Measurements from ENCODE around the gene SH3TC1. TPM values are rescaled to one million over a fixed set of nuclear protein-coding genes. Genes with fewer than 3 reads are reported as not detected.

Gene SH3TC1
- total RNA-seq, 5 donors from 2014 or later (not counting 1 experiment from before 2014, with no cell fraction given), result 24.6 to 103 (median 40.3) TPM

GRCh38 chr4:8267077-8267476 lies 68.0 kb downstream of the SH3TC1 start:
- ATAC-seq (replicated peaks in 1 of 4) (peak in 1 of 4 experiments; percentile 35), DNase-seq (peak in 3 of 35 experiments; percentile 7 to 16 (median 12))
- no peaks in the 10 kb centered on the region for H3K9me3 Mint-ChIP-seq
- H3K27me3 ChIP-seq (replicated peaks in 1 of 2; ENCODE audit: control insufficient read depth in 2 of 2, extremely low read depth in 1 of 2, insufficient read depth in 2 of 2, low read length in 1 of 2), result peaks cover 0 to 50% of the 10 kb centered on the region in 2 experiments
- H3K4me3 Mint-ChIP-seq, result no peak overlapping the region
- peaks cover 34% of the 10 kb centered on the region in 2 donors for H3K27me3 Mint-ChIP-seq
- ChIA-PET CTCF (no interaction called here), POLR2A (no interaction called here)
- WGBS (ENCODE audit: insufficient coverage), result 85% methylated on average over 12 of the region's 13 CpGs
- no peak overlapping the region for H3K27ac ChIP-seq (ENCODE audit: low read length)
- H3K27ac Mint-ChIP-seq, result no peak overlapping the region
- H3K4me3 ChIP-seq (ENCODE audit: control insufficient read depth in 1 of 2, extremely low read depth in 1 of 2, low read length in 1 of 2), result no peak overlapping the region
- no peaks in the 10 kb centered on the region for H3K4me1 ChIP-seq (ENCODE audit: control insufficient read depth in 1 of 2, extremely low read depth in 1 of 2, insufficient read depth in 2 of 2, low read length in 2 of 2)
- no peaks in the 10 kb centered on the region for H3K36me3 ChIP-seq (ENCODE audit: control insufficient read depth in 2 of 2, extremely low read depth in 1 of 2, insufficient read depth in 1 of 2, low read length in 1 of 2)
- no peaks in the 10 kb centered on the region for H3K9me3 ChIP-seq
- H3K4me1 Mint-ChIP-seq, result peaks cover 2 to 4% (median 2%) of the 10 kb centered on the region in 3 donors
- H3K36me3 Mint-ChIP-seq, result no peaks in the 10 kb centered on the region

- CTCF ChIA-PET, result interaction anchor here in 1 of 2 donors (0.8 kb wide), 1 partner anchor 141 kb away, joined by 3 read pairs; no protein-coding TSS in a partner anchor
- Histone ChIP-seq H3K36me3 (ENCODE audit: control insufficient read depth in 2 of 2, extremely low read depth in 1 of 2, insufficient read depth in 1 of 2, low read length in 1 of 2) (no peaks in the 10 kb centered on the region), H3K27ac (ENCODE audit: low read length) (no peak overlapping the region), H3K9me3 (no peaks in the 10 kb centered on the region), H3K4me3 (ENCODE audit: control insufficient read depth in 1 of 2, extremely low read depth in 1 of 2, low read length in 1 of 2) (no peak overlapping the region), H3K4me1 (ENCODE audit: control insufficient read depth in 1 of 2, extremely low read depth in 1 of 2, insufficient read depth in 2 of 2, low read length in 2 of 2) (no peaks in the 10 kb centered on the region), H3K27me3 (replicated peaks in 1 of 2; ENCODE audit: control insufficient read depth in 2 of 2, extremely low read depth in 1 of 2, insufficient read depth in 2 of 2, low read length in 1 of 2) (peaks cover 0 to 52% of the 10 kb centered on the region in 2 experiments)
- no peaks in the 10 kb centered on the region for H3K36me3 Mint-ChIP-seq
- no peak overlapping the region for H3K4me3 Mint-ChIP-seq
- H3K4me1 Mint-ChIP-seq, result peaks cover 2 to 4% (median 2%) of the 10 kb centered on the region in 3 donors
- ATAC-seq (replicated peaks in 1 of 4) (no peak), DNase-seq (no peak)
- H3K27ac Mint-ChIP-seq, result no peak overlapping the region
- POLR2A ChIA-PET, result no interaction called here
- H3K27me3 Mint-ChIP-seq, result peaks cover 39% of the 10 kb centered on the region in 2 donors
- H3K9me3 Mint-ChIP-seq, result no peaks in the 10 kb centered on the region
- WGBS (ENCODE audit: insufficient coverage), result 68% methylated on average over 7 of the region's 7 CpGs
Observed at GRCh38 chr4:8268211-8268610, 69.1 kb downstream of the SH3TC1 start.

GRCh38 chr4:8268901-8269534 lies 69.9 kb downstream of the SH3TC1 start:
- H3K36me3 Mint-ChIP-seq, result no peaks in the 10 kb centered on the region
- H3K27me3 ChIP-seq (replicated peaks in 1 of 2; ENCODE audit: control insufficient read depth in 2 of 2, extremely low read depth in 1 of 2, insufficient read depth in 2 of 2, low read length in 1 of 2), result peaks cover 0 to 56% of the 10 kb centered on the region in 2 experiments
- no peaks in the 10 kb centered on the region for H3K9me3 Mint-ChIP-seq
- peaks cover 35 to 39% of the 10 kb centered on the region in 2 donors for H3K27me3 Mint-ChIP-seq
- no peaks in the 10 kb centered on the region for H3K36me3 ChIP-seq (ENCODE audit: control insufficient read depth in 2 of 2, extremely low read depth in 1 of 2, insufficient read depth in 1 of 2, low read length in 1 of 2)
- H3K4me3 Mint-ChIP-seq, result no peak overlapping the region
- no peak overlapping the region for H3K27ac ChIP-seq (ENCODE audit: low read length)
- H3K4me1 ChIP-seq (ENCODE audit: control insufficient read depth in 1 of 2, extremely low read depth in 1 of 2, insufficient read depth in 2 of 2, low read length in 2 of 2), result no peaks in the 10 kb centered on the region
- no peak overlapping the region for H3K4me3 ChIP-seq (ENCODE audit: control insufficient read depth in 1 of 2, extremely low read depth in 1 of 2, low read length in 1 of 2)
- WGBS (ENCODE audit: insufficient coverage), result 83% methylated on average over 25 of the region's 25 CpGs
- no peak overlapping the region for H3K27ac Mint-ChIP-seq
- H3K9me3 ChIP-seq, result no peaks in the 10 kb centered on the region
- peaks cover 0 to 2% (median 2%) of the 10 kb centered on the region in 3 donors for H3K4me1 Mint-ChIP-seq
- no peak for ATAC-seq (replicated peaks in 1 of 4)
- POLR2A ChIA-PET, result no interaction called here
- CTCF ChIA-PET, result no interaction called here
- no peak for DNase-seq

- Mint-ChIP-seq H3K9me3 (no peaks in the 10 kb centered on the region), H3K36me3 (no peaks in the 10 kb centered on the region), H3K27me3 (peaks cover 37 to 39% of the 10 kb centered on the region in 2 donors), H3K4me1 (peaks cover 0 to 2% (median 2%) of the 10 kb centered on the region in 3 donors), H3K4me3 (no peak within 1 kb of the TSS), H3K27ac (no peak within 1 kb of the TSS)
- Histone ChIP-seq H3K4me3 (ENCODE audit: control insufficient read depth in 1 of 2, extremely low read depth in 1 of 2, low read length in 1 of 2) (no peak within 1 kb of the TSS), H3K27ac (ENCODE audit: low read length) (no peak within 1 kb of the TSS), H3K36me3 (ENCODE audit: control insufficient read depth in 2 of 2, extremely low read depth in 1 of 2, insufficient read depth in 1 of 2, low read length in 1 of 2) (no peaks in the 10 kb centered on the region), H3K27me3 (replicated peaks in 1 of 2; ENCODE audit: control insufficient read depth in 2 of 2, extremely low read depth in 1 of 2, insufficient read depth in 2 of 2, low read length in 1 of 2) (peaks cover 0 to 57% of the 10 kb centered on the region in 2 experiments), H3K4me1 (ENCODE audit: control insufficient read depth in 1 of 2, extremely low read depth in 1 of 2, insufficient read depth in 2 of 2, low read length in 2 of 2) (no peaks in the 10 kb centered on the region), H3K9me3 (no peaks in the 10 kb centered on the region)
- DNase-seq (no peak), ATAC-seq (replicated peaks in 1 of 4) (no peak)
- ChIA-PET POLR2A (no interaction called here), CTCF (no interaction called here)
- WGBS (ENCODE audit: insufficient coverage), result 3% methylated on average over 109 of the region's 111 CpGs
Observed at GRCh38 chr4:8269535-8270417, 70.7 kb downstream of the SH3TC1 start, which contains the start of gene HTRA3. TSS of gene HTRA3 (plus strand) at chr4:8269754. CDS start at chr4:8269969, 215 bp downstream.

- 53% methylated on average over 11 of the region's 11 CpGs for WGBS (ENCODE audit: insufficient coverage)
- CTCF ChIA-PET, result no interaction called here
- H3K27ac ChIP-seq (ENCODE audit: low read length), result no peak overlapping the region
Observed at GRCh38 chr4:8270418-8270771, 71.3 kb downstream of the SH3TC1 start.

GRCh38 chr4:8270912-8271815 lies 72.1 kb downstream of the SH3TC1 start:
- Histone ChIP-seq H3K36me3 (ENCODE audit: control insufficient read depth in 2 of 2, extremely low read depth in 1 of 2, insufficient read depth in 1 of 2, low read length in 1 of 2) (no peaks in the 10 kb centered on the region), H3K27ac (ENCODE audit: low read length) (no peak overlapping the region), H3K4me3 (ENCODE audit: control insufficient read depth in 1 of 2, extremely low read depth in 1 of 2, low read length in 1 of 2) (no peak overlapping the region), H3K27me3 (replicated peaks in 1 of 2; ENCODE audit: control insufficient read depth in 2 of 2, extremely low read depth in 1 of 2, insufficient read depth in 2 of 2, low read length in 1 of 2) (peaks cover 0 to 62% of the 10 kb centered on the region in 2 experiments), H3K9me3 (no peaks in the 10 kb centered on the region), H3K4me1 (ENCODE audit: control insufficient read depth in 1 of 2, extremely low read depth in 1 of 2, insufficient read depth in 2 of 2, low read length in 2 of 2) (no peaks in the 10 kb centered on the region)
- ChIA-PET CTCF (no interaction called here), POLR2A (no interaction called here)
- Mint-ChIP-seq H3K9me3 (no peaks in the 10 kb centered on the region), H3K27me3 (peaks cover 38 to 39% of the 10 kb centered on the region in 2 donors), H3K36me3 (no peaks in the 10 kb centered on the region), H3K27ac (no peak overlapping the region), H3K4me1 (peaks cover 0 to 2% (median 2%) of the 10 kb centered on the region in 3 donors), H3K4me3 (no peak overlapping the region)
- WGBS (ENCODE audit: insufficient coverage), result 88% methylated on average over 22 of the region's 27 CpGs
- ATAC-seq (replicated peaks in 1 of 4), result no peak
- no peak for DNase-seq

More at GRCh38 chr4:8270418-8270771, 71.3 kb downstream of the SH3TC1 start:
- H3K4me3 Mint-ChIP-seq, result no peak overlapping the region
- Histone ChIP-seq H3K36me3 (ENCODE audit: control insufficient read depth in 2 of 2, extremely low read depth in 1 of 2, insufficient read depth in 1 of 2, low read length in 1 of 2) (no peaks in the 10 kb centered on the region), H3K4me1 (ENCODE audit: control insufficient read depth in 1 of 2, extremely low read depth in 1 of 2, insufficient read depth in 2 of 2, low read length in 2 of 2) (no peaks in the 10 kb centered on the region), H3K27me3 (replicated peaks in 1 of 2; ENCODE audit: control insufficient read depth in 2 of 2, extremely low read depth in 1 of 2, insufficient read depth in 2 of 2, low read length in 1 of 2) (peaks cover 0 to 61% of the 10 kb centered on the region in 2 experiments), H3K9me3 (no peaks in the 10 kb centered on the region), H3K4me3 (ENCODE audit: control insufficient read depth in 1 of 2, extremely low read depth in 1 of 2, low read length in 1 of 2) (no peak overlapping the region)
- no peak for DNase-seq
- H3K9me3 Mint-ChIP-seq, result no peaks in the 10 kb centered on the region
- peaks cover 0 to 2% (median 2%) of the 10 kb centered on the region in 3 donors for H3K4me1 Mint-ChIP-seq
- no peaks in the 10 kb centered on the region for H3K36me3 Mint-ChIP-seq
- no peak overlapping the region for H3K27ac Mint-ChIP-seq
- no peak for ATAC-seq (replicated peaks in 1 of 4)
- POLR2A ChIA-PET, result no interaction called here
- H3K27me3 Mint-ChIP-seq, result peaks cover 37 to 39% of the 10 kb centered on the region in 2 donors

All from T-cell (primary cell).